GM20000 (cell line): Measurements from ENCODE around the gene SLBP.

Source experiments
- DNase-seq: peaks from one replicate; pipeline ENCODE4 v3.0.0; 2012; ENCODE audit warnings: low spot score
- TF ChIP-seq, protein P1 (sequence below): IDR thresholded peaks from 2 replicates; pipeline ENCODE4 v1.5.1; 2012; ENCODE audit warnings: mild to moderate bottlenecking, control low read depth; ENCODE audit errors: extremely low read depth, missing control alignments

SLBP gene

DNA sequence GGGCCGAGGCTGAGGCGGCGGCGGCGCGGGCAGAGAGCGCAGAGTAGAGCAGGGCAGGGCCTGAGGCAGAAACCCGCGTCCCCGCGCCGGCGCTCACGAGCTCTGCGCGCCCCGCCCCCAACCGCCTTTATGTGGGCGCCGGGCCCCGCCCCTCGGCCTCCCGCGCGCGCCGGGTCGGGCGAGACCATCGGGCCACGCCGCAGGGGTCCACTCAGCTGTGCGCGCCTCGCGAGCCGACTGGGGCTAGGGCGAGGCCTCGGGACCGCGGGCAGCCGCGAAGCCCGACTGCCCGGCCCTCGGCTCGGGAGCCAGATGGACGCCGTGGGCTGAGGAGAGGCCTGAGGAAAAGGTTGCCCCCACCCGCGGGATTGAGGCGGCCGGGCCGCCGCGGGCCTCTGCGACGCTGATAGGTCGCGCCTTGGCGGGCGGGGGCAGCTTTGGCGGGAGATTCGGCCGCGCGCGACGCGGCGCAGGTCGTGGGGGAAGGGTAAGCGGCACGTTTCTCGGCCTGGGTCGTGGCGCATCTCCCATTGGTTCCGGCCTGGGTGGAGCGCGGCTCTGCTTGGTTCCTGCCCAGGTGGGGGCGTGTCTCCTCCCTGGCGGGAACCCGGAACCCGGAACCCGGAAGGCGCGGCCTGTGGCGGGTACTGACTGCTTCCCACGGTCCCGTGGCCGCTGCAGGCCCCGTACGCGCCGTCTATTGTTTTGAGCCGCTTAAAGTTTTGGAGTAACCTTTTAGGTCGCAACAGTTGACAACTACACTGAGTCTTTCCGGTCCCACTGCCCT is at the start of gene SLBP:
Gene SLBP (minus strand): TSS at position 104 of the 787 bp plus-strand sequence. CDS start 131 bp downstream, outside the sequence.
- TF ChIP-seq, protein P1, sequence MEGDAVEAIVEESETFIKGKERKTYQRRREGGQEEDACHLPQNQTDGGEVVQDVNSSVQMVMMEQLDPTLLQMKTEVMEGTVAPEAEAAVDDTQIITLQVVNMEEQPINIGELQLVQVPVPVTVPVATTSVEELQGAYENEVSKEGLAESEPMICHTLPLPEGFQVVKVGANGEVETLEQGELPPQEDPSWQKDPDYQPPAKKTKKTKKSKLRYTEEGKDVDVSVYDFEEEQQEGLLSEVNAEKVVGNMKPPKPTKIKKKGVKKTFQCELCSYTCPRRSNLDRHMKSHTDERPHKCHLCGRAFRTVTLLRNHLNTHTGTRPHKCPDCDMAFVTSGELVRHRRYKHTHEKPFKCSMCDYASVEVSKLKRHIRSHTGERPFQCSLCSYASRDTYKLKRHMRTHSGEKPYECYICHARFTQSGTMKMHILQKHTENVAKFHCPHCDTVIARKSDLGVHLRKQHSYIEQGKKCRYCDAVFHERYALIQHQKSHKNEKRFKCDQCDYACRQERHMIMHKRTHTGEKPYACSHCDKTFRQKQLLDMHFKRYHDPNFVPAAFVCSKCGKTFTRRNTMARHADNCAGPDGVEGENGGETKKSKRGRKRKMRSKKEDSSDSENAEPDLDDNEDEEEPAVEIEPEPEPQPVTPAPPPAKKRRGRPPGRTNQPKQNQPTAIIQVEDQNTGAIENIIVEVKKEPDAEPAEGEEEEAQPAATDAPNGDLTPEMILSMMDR: no peak
- DNase-seq: peak; percentile 98

DNA sequence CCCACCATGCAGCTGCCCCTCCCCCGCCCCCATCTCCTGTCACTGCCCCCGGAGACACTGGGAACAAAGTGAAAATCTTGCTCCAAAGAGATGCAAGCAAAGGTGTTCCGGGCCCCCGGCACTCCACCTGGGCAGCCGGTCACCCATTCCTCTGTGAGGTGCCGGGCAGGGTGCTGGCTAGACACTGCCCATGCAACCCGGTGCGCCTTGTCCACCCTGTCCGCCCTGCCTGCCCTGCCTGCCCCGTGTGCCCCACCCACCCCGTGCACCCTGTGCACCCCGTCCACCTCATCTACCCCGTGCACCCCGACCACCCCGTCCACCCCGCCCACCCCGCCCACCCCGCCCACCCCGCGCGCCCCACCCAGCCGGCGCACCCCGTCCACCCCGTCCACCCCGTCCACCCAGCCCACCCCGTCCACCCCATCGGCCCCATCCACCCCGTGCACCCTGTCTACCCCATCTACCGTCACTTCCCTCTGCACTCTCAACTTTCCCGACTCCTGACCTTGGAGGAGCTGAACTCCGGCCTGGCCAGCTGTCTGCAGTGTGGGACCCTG is 49.1 kb upstream of the SLBP start:
- DNase-seq: no peak
- TF ChIP-seq, protein P1: no peak

DNA sequence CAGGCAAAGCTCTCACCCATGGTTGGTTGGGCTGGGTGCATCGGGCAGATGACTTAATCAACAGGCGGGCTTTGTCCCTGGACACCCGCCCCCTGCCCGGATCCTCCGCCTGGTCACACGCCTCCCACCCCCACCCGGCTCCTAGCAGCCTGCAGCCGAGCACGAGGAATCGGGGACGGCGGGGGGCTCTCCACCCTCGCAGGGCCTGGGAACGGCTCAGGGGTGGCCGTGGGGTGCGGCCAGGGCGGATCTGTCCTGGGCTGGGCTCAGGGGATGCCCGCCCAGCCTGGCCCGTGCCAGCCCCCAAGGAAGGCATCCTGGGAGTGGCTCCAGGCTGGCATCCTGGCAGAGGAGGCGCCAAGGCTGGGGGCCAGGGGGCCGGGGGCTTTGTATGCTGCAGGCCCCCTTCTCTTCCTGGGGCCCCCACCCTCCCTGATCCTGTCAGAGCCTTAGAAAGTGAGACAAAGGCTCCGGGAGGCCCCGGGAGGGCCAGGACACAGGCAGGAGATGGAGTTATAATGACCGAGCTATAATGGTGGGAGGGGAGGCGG is 48.5 kb upstream of the SLBP start:
- DNase-seq: no peak
- TF ChIP-seq, protein P1: no peak

DNA sequence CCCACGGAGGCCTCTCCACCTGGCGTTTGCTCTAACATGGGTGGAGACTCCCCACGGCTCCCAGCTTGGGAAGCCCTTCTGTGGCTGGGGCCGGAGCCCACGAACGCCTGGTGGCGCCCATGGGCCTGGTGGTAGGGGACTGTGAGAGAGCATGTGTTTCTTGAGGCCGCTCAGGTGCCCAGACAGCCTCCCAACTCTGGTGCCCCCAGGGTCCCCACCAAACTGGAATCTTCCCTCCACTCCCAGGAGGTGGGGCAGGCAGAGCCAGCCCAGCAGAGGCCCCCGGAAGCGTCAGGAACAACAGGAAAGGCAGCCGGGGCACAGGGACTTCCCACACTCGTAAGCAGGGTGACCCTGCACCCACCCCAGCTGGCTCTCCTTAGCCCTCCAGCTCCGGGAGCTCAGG is 47.7 kb upstream of the SLBP start:
- DNase-seq: no peak
- TF ChIP-seq, protein P1: no peak

DNA sequence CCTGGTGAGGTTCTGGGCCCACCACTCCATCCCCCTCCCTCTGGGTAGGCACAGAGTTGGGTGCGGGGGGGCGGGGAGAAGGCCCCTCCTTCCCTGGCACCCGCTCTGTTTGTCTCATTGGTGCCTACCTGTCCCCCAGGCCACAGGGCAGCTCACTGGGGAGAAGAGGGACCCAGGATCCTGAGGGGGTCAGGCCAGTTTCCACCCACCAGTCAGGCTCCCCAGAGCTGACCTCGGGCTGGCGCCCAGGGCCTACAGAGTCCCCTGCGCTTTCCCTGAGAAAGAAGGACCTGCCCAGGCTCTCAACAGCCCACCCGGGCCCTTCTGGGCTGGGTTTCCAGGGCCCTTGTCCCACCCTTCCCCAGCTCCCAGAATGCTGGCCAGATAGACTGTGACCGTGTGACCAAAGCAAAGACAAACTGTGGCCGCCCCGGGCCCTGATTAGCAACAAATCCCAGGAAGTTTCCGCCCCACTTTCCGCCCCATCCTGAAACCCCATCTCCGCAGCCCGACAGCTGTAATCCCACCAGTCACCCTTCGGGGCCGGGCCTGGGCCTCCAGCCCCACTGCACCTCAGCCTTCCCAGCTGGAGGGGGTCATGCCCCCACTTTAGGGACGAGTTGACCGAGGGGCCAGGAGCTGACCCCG is 47.2 kb upstream of the SLBP start:
- DNase-seq: no peak
- TF ChIP-seq, protein P1: no peak

DNA sequence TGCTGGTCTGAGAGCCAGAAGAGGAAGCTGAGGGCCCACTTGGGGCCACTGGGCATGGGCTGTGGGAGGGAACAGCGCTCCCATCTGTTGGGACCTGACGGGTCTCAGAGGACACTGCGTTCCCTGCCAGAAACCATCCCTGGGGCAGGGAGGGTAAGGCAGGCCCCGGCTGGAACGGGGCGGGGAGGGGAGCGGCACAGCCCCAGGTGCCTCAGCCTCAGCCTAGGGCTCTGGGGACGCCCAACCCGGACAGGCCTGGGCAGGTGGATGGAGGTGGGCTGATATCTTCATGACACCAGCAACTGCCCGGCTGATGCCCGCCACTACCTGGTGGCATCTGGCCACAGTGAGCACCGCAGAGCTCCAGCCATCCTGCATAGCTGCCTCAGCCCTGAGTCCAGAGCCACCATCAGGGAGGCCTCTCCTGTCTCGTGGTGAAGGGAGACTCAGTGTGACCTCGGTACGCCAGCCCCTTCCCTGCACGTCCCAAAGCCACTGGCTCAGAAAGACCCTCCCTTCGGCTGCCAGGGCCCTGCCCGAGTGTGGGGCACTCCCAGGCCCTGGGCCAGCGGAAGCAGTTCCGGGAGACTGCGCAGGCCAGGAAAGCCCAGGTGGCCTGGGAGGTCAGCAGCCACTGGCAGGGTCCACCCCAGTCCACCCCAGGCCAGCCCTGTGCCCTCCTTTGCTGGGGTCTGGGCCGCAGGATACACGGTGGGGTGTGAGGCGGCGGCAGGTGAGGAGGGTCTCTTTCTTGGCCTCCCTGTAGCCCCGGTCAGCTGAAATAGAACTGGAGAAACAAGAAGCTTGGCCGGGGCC is 46.4 kb upstream of the SLBP start:
- DNase-seq: no peak
- TF ChIP-seq, protein P1: no peak
